ENCODE measurements around the gene RASSF8. TPM values are rescaled to one million over a fixed set of nuclear protein-coding genes. Genes with fewer than 3 reads are reported as not detected.

Gene RASSF8
- total RNA-seq, 4 donors from 2014 or later, result 56.8 to 81.0 (median 77.3) TPM

GRCh38 chr12:26100666-26101349, 142.3 kb downstream of the RASSF8 start:
- Histone ChIP-seq H3K36me3 (no peaks in the 10 kb centered on the region), H3K9me3 (no peaks in the 10 kb centered on the region), H3K27ac (replicated peaks in 1 of 4) (no peak overlapping the region), H3K4me3 (no peak overlapping the region), H3K27me3 (no peaks in the 10 kb centered on the region), H3K4me1 (peaks cover 0 to 7% (median 2%) of the 10 kb centered on the region in 4 donors)
- TF ChIP-seq POLR2A (IDR thresholded peaks at IDR 0.05; ENCODE audit: low read depth), result no peak
- TF ChIP-seq CTCF (IDR thresholded peaks at IDR 0.05), result no peak
- no peak for TF ChIP-seq EP300 (IDR thresholded peaks at IDR 0.05)
- TF ChIP-seq POLR2AphosphoS5 (IDR thresholded peaks at IDR 0.05), result no peak
- 89% methylated on average over 8 of the region's 8 CpGs for WGBS
- DNase-seq (ENCODE audit: extremely low spot score), result no peak
- intact Hi-C loops (cut with DNase I), result loop anchor here (10.0 kb wide), 1 partner anchor 334 kb away; no protein-coding TSS in a partner anchor

GRCh38 chr12:26101350-26101734, 142.9 kb downstream of the RASSF8 start:
- no peaks in the 10 kb centered on the region for H3K27me3 ChIP-seq
- peaks cover 0 to 7% (median 2%) of the 10 kb centered on the region in 4 donors for H3K4me1 ChIP-seq
- TF ChIP-seq EP300 (IDR thresholded peaks at IDR 0.05) (no peak), POLR2A (IDR thresholded peaks at IDR 0.05; ENCODE audit: low read depth) (no peak), CTCF (IDR thresholded peaks at IDR 0.05) (no peak), POLR2AphosphoS5 (IDR thresholded peaks at IDR 0.05) (no peak)
- H3K36me3 ChIP-seq, result no peaks in the 10 kb centered on the region
- intact Hi-C loops (cut with DNase I), result loop anchor here (10.0 kb wide), 1 partner anchor 333 kb away; no protein-coding TSS in a partner anchor
- 83% methylated on average over 3 of the region's 3 CpGs for WGBS
- DNase-seq (ENCODE audit: extremely low spot score), result no peak
- H3K4me3 ChIP-seq, result no peak overlapping the region
- no peak overlapping the region for H3K27ac ChIP-seq (replicated peaks in 1 of 4)
- H3K9me3 ChIP-seq, result no peaks in the 10 kb centered on the region

- no peaks in the 10 kb centered on the region for H3K27me3 ChIP-seq
- peaks cover 0 to 7% (median 2%) of the 10 kb centered on the region in 4 donors for H3K4me1 ChIP-seq
- no peak for DNase-seq (ENCODE audit: extremely low spot score)
- peak overlapping the region in 1 of 4 donors; percentile 35 for H3K27ac ChIP-seq (replicated peaks in 1 of 4)
- H3K4me3 ChIP-seq, result no peak overlapping the region
- WGBS, result 79% methylated on average over 4 of the region's 4 CpGs
- TF ChIP-seq POLR2AphosphoS5 (IDR thresholded peaks at IDR 0.05) (no peak), POLR2A (IDR thresholded peaks at IDR 0.05; ENCODE audit: low read depth) (no peak), CTCF (IDR thresholded peaks at IDR 0.05) (no peak), EP300 (IDR thresholded peaks at IDR 0.05) (no peak)
- H3K36me3 ChIP-seq, result no peaks in the 10 kb centered on the region
- intact Hi-C loops (cut with DNase I), result loop anchor here (10.0 kb wide), 1 partner anchor 333 kb away; no protein-coding TSS in a partner anchor
- H3K9me3 ChIP-seq, result no peaks in the 10 kb centered on the region
These were observed 143.3 kb downstream of the RASSF8 start for GRCh38 chr12:26101763-26102162.

GRCh38 chr12:26102953-26103352, 144.5 kb downstream of the RASSF8 start:
- Histone ChIP-seq H3K4me3 (no peak overlapping the region), H3K27me3 (no peaks in the 10 kb centered on the region), H3K36me3 (no peaks in the 10 kb centered on the region), H3K4me1 (no peaks in the 10 kb centered on the region), H3K27ac (replicated peaks in 1 of 4) (peak overlapping the region in 3 of 4 donors; percentile 9 to 43 (median 35)), H3K9me3 (no peaks in the 10 kb centered on the region)
- 85% methylated on average over 5 of the region's 5 CpGs for WGBS
- TF ChIP-seq POLR2A (IDR thresholded peaks at IDR 0.05; ENCODE audit: low read depth), result no peak
- TF ChIP-seq POLR2AphosphoS5 (IDR thresholded peaks at IDR 0.05), result peak in 1 of 2 donors; percentile 66
- no peak for DNase-seq (ENCODE audit: extremely low spot score)
- intact Hi-C loops (cut with DNase I), result loop anchor here (10.0 kb wide), 1 partner anchor 332 kb away; no protein-coding TSS in a partner anchor

GRCh38 chr12:26106347-26106746, 147.9 kb downstream of the RASSF8 start:
- no peak for DNase-seq (ENCODE audit: extremely low spot score)
- no peak for TF ChIP-seq POLR2AphosphoS5 (IDR thresholded peaks at IDR 0.05)
- TF ChIP-seq CTCF (IDR thresholded peaks at IDR 0.05), result no peak
- no peak for TF ChIP-seq POLR2A (IDR thresholded peaks at IDR 0.05; ENCODE audit: low read depth)
- TF ChIP-seq EP300 (IDR thresholded peaks at IDR 0.05), result no peak
- intact Hi-C loops (cut with DNase I), result loop anchor here (10.0 kb wide), 1 partner anchor 328 kb away; no protein-coding TSS in a partner anchor
- Histone ChIP-seq H3K4me3 (no peak overlapping the region), H3K27ac (replicated peaks in 1 of 4) (no peak overlapping the region), H3K9me3 (no peaks in the 10 kb centered on the region), H3K36me3 (no peaks in the 10 kb centered on the region), H3K4me1 (peaks cover 0 to 24% (median 16%) of the 10 kb centered on the region in 4 donors), H3K27me3 (no peaks in the 10 kb centered on the region)
- whole genome bisulfite sequencing, result 59% methylated on average over 4 of the region's 4 CpGs

Data from esophagus muscularis mucosa (tissue), 4 donors.